Gastroesophageal sphincter (tissue), 3 donors: ENCODE measurements around the gene RALGAPB.

Experiments
- CTCF ChIP-seq, 4 experiments: fragments of 200-600 bp in 2 of 4; fragments of 450-650 bp in 2 of 4; sonication (generic) in 1 of 4; IDR thresholded peaks; one replicate each; pipeline ENCODE4 v1.5.1; 2017 to 2019; ENCODE audit warnings: antibody characterized with exemption in 4 of 4, mild to moderate bottlenecking in 2 of 4, moderate library complexity in 2 of 4
- POLR2A ChIP-seq, 2 donors: fragments of 450-650 bp; IDR thresholded peaks; one replicate each; pipeline ENCODE4 v1.6.1; 2017; ENCODE audit warnings: antibody characterized with exemption in 2 of 2, mild to moderate bottlenecking in 2 of 2, moderate library complexity in 1 of 2
- POLR2AphosphoS5 ChIP-seq: sonication (generic); formaldehyde crosslinking; IDR thresholded peaks from one replicate; pipeline ENCODE4 v1.6.1; 2017; ENCODE audit warnings: antibody characterized with exemption

- TF ChIP-seq POLR2AphosphoS5 (no peak), CTCF (IDR thresholded peaks at IDR 0.05) (no peak), POLR2A (IDR thresholded peaks at IDR 0.05) (no peak)
Measured at GRCh38 chr20:38564680-38565079, 92.0 kb downstream of the RALGAPB start.
